OCI-LY1 (cell line): Measurements from ENCODE around the gene KLK7.

ENCODE experiments used
- H2AFZ ChIP-seq: fragments of 200-600 bp; sonication (generic), shearing (Covaris generic); 2 replicates; pipeline ENCODE4 v1.6.0; 2014; ENCODE audit warnings: antibody characterized with exemption, mild to moderate bottlenecking, low read length
- H3F3A ChIP-seq: fragments of 200-600 bp; sonication (generic), shearing (Covaris generic); 2 replicates; pipeline ENCODE4 v1.6.0; 2014; ENCODE audit warnings: mild to moderate bottlenecking, antibody characterized with exemption, low read length, moderate library complexity; ENCODE audit not compliant: insufficient read depth
- H3K27ac ChIP-seq: fragments of 200-600 bp; sonication (generic); 2 replicates; pipeline ENCODE4 v1.5.1; 2014; ENCODE audit warnings: low read length, mixed run types, mild to moderate bottlenecking, low read depth; ENCODE audit not compliant: poor library complexity, severe bottlenecking
- H3K27me3 ChIP-seq: fragments of 200-600 bp; sonication (generic); 2 replicates; pipeline ENCODE4 v1.6.0; 2014; ENCODE audit warnings: antibody characterized with exemption, mild to moderate bottlenecking, low read length, moderate library complexity; ENCODE audit not compliant: insufficient read depth
- H3K36me3 ChIP-seq: fragments of 200-600 bp; sonication (generic); 2 replicates; pipeline ENCODE4 v1.6.1; 2014; ENCODE audit warnings: mild to moderate bottlenecking, antibody characterized with exemption, low read length, moderate library complexity, mixed read lengths; ENCODE audit not compliant: insufficient read depth
- H3K4me1 ChIP-seq: fragments of 200-600 bp; sonication (generic); 2 replicates; pipeline ENCODE4 v1.5.1; 2014; ENCODE audit warnings: mild to moderate bottlenecking, low read length, moderate library complexity; ENCODE audit not compliant: insufficient read depth, severe bottlenecking
- H3K4me2 ChIP-seq: fragments of 200-600 bp; sonication (generic), shearing (Covaris generic); 2 replicates; pipeline ENCODE4 v1.6.1; 2014; ENCODE audit warnings: low read length
- H3K4me3 ChIP-seq: fragments of 200-600 bp; sonication (generic); 2 replicates; pipeline ENCODE4 v1.5.1; 2014; ENCODE audit warnings: low read length, low read depth, mild to moderate bottlenecking, mixed read lengths; ENCODE audit not compliant: poor library complexity, severe bottlenecking
- H3K79me2 ChIP-seq: fragments of 200-600 bp; shearing (Covaris generic); 2 replicates; pipeline ENCODE4 v1.6.1; 2016; ENCODE audit warnings: mixed run types, low read length, mixed read lengths; ENCODE audit not compliant: insufficient read depth
- H3K9ac ChIP-seq: fragments of 200-600 bp; sonication (generic), shearing (Covaris generic); 2 replicates; pipeline ENCODE4 v1.6.1; 2014; ENCODE audit warnings: mild to moderate bottlenecking, low read length, mixed read lengths
- H3K9me2 ChIP-seq: fragments of 200-600 bp; sonication (generic), shearing (Covaris generic); 2 replicates; pipeline ENCODE4 v1.6.1; 2014; ENCODE audit warnings: low read depth, mild to moderate bottlenecking, low read length, mixed read lengths
- H3K9me3 ChIP-seq: fragments of 200-600 bp; shearing (Covaris generic); 2 replicates; pipeline ENCODE4 v1.6.1; 2014; ENCODE audit warnings: low read length, mixed read lengths
- H4K20me1 ChIP-seq: fragments of 200-600 bp; sonication (generic), shearing (Covaris generic); 2 replicates; pipeline ENCODE4 v1.6.0; 2016; ENCODE audit warnings: mild to moderate bottlenecking, low read length; ENCODE audit not compliant: insufficient read depth
- CTCF ChIP-seq: fragments of 200-600 bp; sonication (generic), shearing (Covaris generic); IDR thresholded peaks from 2 replicates; pipeline ENCODE4 v1.5.1; 2017; ENCODE audit warnings: mild to moderate bottlenecking, antibody characterized with exemption, low read length, moderate library complexity, mixed read lengths
- EZH2 ChIP-seq: fragments of 200-600 bp; sonication (generic), shearing (Covaris generic); IDR thresholded peaks from 2 replicates; pipeline ENCODE4 v1.8.0; 2017; ENCODE audit warnings: borderline replicate concordance, mixed run types, mild to moderate bottlenecking, antibody characterized with exemption, low read length, moderate library complexity, mixed read lengths

The KLK7 gene

GRCh38 chr19:50963381-50963780 is 20.3 kb downstream of the KLK7 start:
- H3K4me2 ChIP-seq, result no peak overlapping the region
- H3K4me3 ChIP-seq, result no peak overlapping the region
- H3K9ac ChIP-seq, result no peak overlapping the region
- H2AFZ ChIP-seq, result no peak overlapping the region
- no peak overlapping the region for H3K27ac ChIP-seq
- H3K79me2 ChIP-seq, result no peaks in the 10 kb centered on the region
- H3F3A ChIP-seq, result no peaks in the 10 kb centered on the region
- no peaks in the 10 kb centered on the region for H3K27me3 ChIP-seq
- H3K36me3 ChIP-seq, result no peaks in the 10 kb centered on the region
- no peaks in the 10 kb centered on the region for H3K9me3 ChIP-seq
- no peaks in the 10 kb centered on the region for H4K20me1 ChIP-seq
- no peaks in the 10 kb centered on the region for H3K9me2 ChIP-seq
- no peaks in the 10 kb centered on the region for H3K4me1 ChIP-seq
- TF ChIP-seq EZH2 (no peak), CTCF (no peak)

- Histone ChIP-seq H3K27me3 (no peaks in the 10 kb centered on the region), H2AFZ (no peak overlapping the region), H4K20me1 (no peaks in the 10 kb centered on the region), H3K36me3 (no peaks in the 10 kb centered on the region), H3K9ac (no peak overlapping the region), H3K9me2 (no peaks in the 10 kb centered on the region), H3K4me1 (no peaks in the 10 kb centered on the region), H3K4me3 (no peak overlapping the region), H3K27ac (no peak overlapping the region), H3K4me2 (no peak overlapping the region), H3K9me3 (no peaks in the 10 kb centered on the region), H3F3A (no peaks in the 10 kb centered on the region), H3K79me2 (no peaks in the 10 kb centered on the region)
- TF ChIP-seq CTCF, result no peak
- no peak for TF ChIP-seq EZH2
Observed at GRCh38 chr19:50962245-50962644, 21.5 kb downstream of the KLK7 start.

- H3K4me1 ChIP-seq, result no peaks in the 10 kb centered on the region
- no peaks in the 10 kb centered on the region for H3K79me2 ChIP-seq
- H2AFZ ChIP-seq, result no peak overlapping the region
- no peaks in the 10 kb centered on the region for H3K36me3 ChIP-seq
- no peak overlapping the region for H3K27ac ChIP-seq
- TF ChIP-seq EZH2 (no peak), CTCF (no peak)
- H4K20me1 ChIP-seq, result no peaks in the 10 kb centered on the region
- no peaks in the 10 kb centered on the region for H3K9me2 ChIP-seq
- H3K27me3 ChIP-seq, result no peaks in the 10 kb centered on the region
- no peaks in the 10 kb centered on the region for H3F3A ChIP-seq
- no peak overlapping the region for H3K4me2 ChIP-seq
- H3K4me3 ChIP-seq, result no peak overlapping the region
- H3K9ac ChIP-seq, result no peak overlapping the region
- H3K9me3 ChIP-seq, result no peaks in the 10 kb centered on the region
Observed at GRCh38 chr19:50959731-50960500, 23.8 kb downstream of the KLK7 start.
